MM.1S (cell line): ENCODE measurements around the gene VPS35.

Source experiments
- DNase-seq: peaks from one replicate; pipeline ENCODE4 v3.0.0-alpha.2; 2015
- H2AFZ ChIP-seq: fragments of 300-600 bp; sonication (generic); 2 replicates; pipeline ENCODE4 v1.6.0; 2016; ENCODE audit warnings: antibody characterized with exemption, low read length
- H3F3A ChIP-seq: fragments of 300-600 bp; sonication (generic); 2 replicates; pipeline ENCODE4 v1.6.1; 2016; ENCODE audit warnings: mild to moderate bottlenecking, antibody characterized with exemption, low read length, moderate library complexity, mixed read lengths; ENCODE audit not compliant: insufficient read depth
- H3K27ac ChIP-seq: fragments of 300-600 bp; sonication (generic); 2 replicates; pipeline ENCODE4 v1.5.1; 2016; ENCODE audit warnings: mild to moderate bottlenecking, low read length
- H3K27me3 ChIP-seq: fragments of 300-600 bp; sonication (generic); replicated peaks from 2 replicates; pipeline ENCODE4 v1.6.0; 2016; ENCODE audit warnings: low read length; ENCODE audit not compliant: insufficient read depth
- H3K36me3 ChIP-seq: fragments of 300-600 bp; sonication (generic); replicated peaks from 2 replicates; pipeline ENCODE4 v1.6.1; 2016; ENCODE audit warnings: mild to moderate bottlenecking, low read length, mixed read lengths; ENCODE audit not compliant: insufficient read depth
- H3K4me1 ChIP-seq: fragments of 300-600 bp; sonication (generic); 2 replicates; pipeline ENCODE4 v1.6.1; 2016; ENCODE audit warnings: low read length, mixed read lengths
- H3K4me2 ChIP-seq: fragments of 300-600 bp; sonication (generic); 2 replicates; pipeline ENCODE4 v1.6.0; 2016; ENCODE audit warnings: low read depth, low read length
- H3K4me3 ChIP-seq: fragments of 300-600 bp; sonication (generic); 2 replicates; pipeline ENCODE4 v1.5.1; 2016; ENCODE audit warnings: low read length, mixed read lengths
- H3K79me2 ChIP-seq: fragments of 300-600 bp; sonication (generic); 2 replicates; pipeline ENCODE4 v1.6.1; 2016; ENCODE audit warnings: mixed run types, low read length, mixed read lengths
- H3K9ac ChIP-seq: fragments of 300-600 bp; sonication (generic); 2 replicates; pipeline ENCODE4 v1.6.1; 2016; ENCODE audit warnings: low read length, mixed read lengths
- H3K9me2 ChIP-seq: fragments of 300-600 bp; sonication (generic); replicated peaks from 2 replicates; pipeline ENCODE4 v1.6.1; 2016; ENCODE audit warnings: mild to moderate bottlenecking, low read length, mixed read lengths; ENCODE audit not compliant: insufficient read depth
- H3K9me3 ChIP-seq: fragments of 300-600 bp; sonication (generic); replicated peaks from 2 replicates; pipeline ENCODE4 v1.6.1; 2016; ENCODE audit warnings: mild to moderate bottlenecking, low read length, mixed read lengths; ENCODE audit not compliant: insufficient read depth
- H4K20me1 ChIP-seq: fragments of 300-600 bp; sonication (generic); 2 replicates; pipeline ENCODE4 v1.6.1; 2016; ENCODE audit warnings: mild to moderate bottlenecking, low read length, moderate library complexity, mixed read lengths; ENCODE audit not compliant: insufficient read depth
- CTCF ChIP-seq: fragments of 300-600 bp; sonication (generic); IDR thresholded peaks from 2 replicates; pipeline ENCODE4 v1.5.1; 2016; ENCODE audit warnings: antibody characterized with exemption, low read length, mixed read lengths
- EZH2 ChIP-seq: fragments of 300-600 bp; sonication (generic); optimal IDR thresholded peaks from 2 replicates; pipeline ENCODE3; 2017; ENCODE audit warnings: low read depth, mild to moderate bottlenecking, antibody characterized with exemption, low read length, mixed read lengths
- EZH2phosphoT487 ChIP-seq: fragments of 300-600 bp; sonication (generic); IDR thresholded peaks from 2 replicates; pipeline ENCODE4 v1.6.1; 2018; ENCODE audit warnings: antibody characterized with exemption, low read length

The VPS35 gene

GRCh38 chr16:46618516-46618915 is 70.5 kb downstream of the VPS35 start:
- Histone ChIP-seq H3K4me1 (peaks cover 20% of the 10 kb centered on the region), H4K20me1 (no peaks in the 10 kb centered on the region), H3K4me3 (no peak overlapping the region), H3F3A (peaks cover 17% of the 10 kb centered on the region), H3K36me3 (peaks cover 12% of the 10 kb centered on the region), H3K27me3 (no peaks in the 10 kb centered on the region), H3K9me2 (no peaks in the 10 kb centered on the region), H3K9me3 (no peaks in the 10 kb centered on the region), H3K27ac (no peak overlapping the region), H2AFZ (no peak overlapping the region), H3K9ac (no peak overlapping the region), H3K4me2 (no peak overlapping the region), H3K79me2 (peaks cover 77% of the 10 kb centered on the region)
- TF ChIP-seq EZH2 (no peak), CTCF (no peak), EZH2phosphoT487 (no peak)
- DNase-seq, result no peak

- Histone ChIP-seq H3K79me2 (peaks cover 90% of the 10 kb centered on the region), H3K9me2 (no peaks in the 10 kb centered on the region), H3K4me1 (peaks cover 30% of the 10 kb centered on the region), H3K27ac (no peak overlapping the region), H2AFZ (no peak overlapping the region), H3K36me3 (peaks cover 19% of the 10 kb centered on the region), H3K27me3 (no peaks in the 10 kb centered on the region), H4K20me1 (no peaks in the 10 kb centered on the region), H3K4me2 (peak overlapping the region; percentile 63; the same call in 1 of the 2 replicates), H3K9ac (no peak overlapping the region), H3F3A (peaks cover 30% of the 10 kb centered on the region), H3K4me3 (no peak overlapping the region), H3K9me3 (no peaks in the 10 kb centered on the region)
- peak; percentile 12 for DNase-seq
- TF ChIP-seq CTCF, result no peak
Observed at GRCh38 chr16:46614006-46614405, 75.0 kb downstream of the VPS35 start.

GRCh38 chr16:46613352-46613751 is 75.6 kb downstream of the VPS35 start:
- Histone ChIP-seq H3K36me3 (peaks cover 19% of the 10 kb centered on the region), H3K9ac (no peak overlapping the region), H4K20me1 (no peaks in the 10 kb centered on the region), H3K4me3 (no peak overlapping the region), H3F3A (peaks cover 30% of the 10 kb centered on the region), H3K9me3 (no peaks in the 10 kb centered on the region), H2AFZ (peak overlapping the region; percentile 29), H3K4me1 (peaks cover 30% of the 10 kb centered on the region), H3K27me3 (no peaks in the 10 kb centered on the region), H3K27ac (peak overlapping the region; percentile 64; the same call in 1 of the 2 replicates), H3K4me2 (peak overlapping the region; percentile 63), H3K79me2 (peaks cover 86% of the 10 kb centered on the region), H3K9me2 (no peaks in the 10 kb centered on the region)
- no peak for TF ChIP-seq EZH2
- no peak for TF ChIP-seq EZH2phosphoT487
- TF ChIP-seq CTCF, result no peak
- no peak for DNase-seq
